HCT116 (cell line): ENCODE measurements around the gene PET117.
"Not testable (repeated sequence)": the region's sequence is repeated elsewhere in the genome, so short reads cannot be mapped to it uniquely, and the experiment has no call there.

ENCODE experiments used
- CBX3 ChIP-seq: IDR thresholded peaks from 2 replicates; pipeline ENCODE4 v1.6.1; 2012; ENCODE audit warnings: low read depth
- CTCF ChIP-seq, 3 experiments: fragments of 200-600 bp in 1 of 3; sonication (generic) in 1 of 3; IDR thresholded peaks in 2 of 3; conservative IDR thresholded peaks in 1 of 3; 2 replicates each; pipeline ENCODE4 v1.5.1; 2012 to 2017; ENCODE audit warnings: low read depth in 2 of 3, low read length in 2 of 3, antibody characterized with exemption in 1 of 3, borderline replicate concordance in 1 of 3, control low read depth in 1 of 3, mild to moderate bottlenecking in 1 of 3, mixed read lengths in 1 of 3, mixed run types in 1 of 3, moderate library complexity in 1 of 3; ENCODE audit not compliant: insufficient read depth in 1 of 3
- EZH2 ChIP-seq: fragments of 200-600 bp; sonication (generic); IDR thresholded peaks from 2 replicates; pipeline ENCODE4 v1.6.1; 2017; ENCODE audit warnings: antibody characterized with exemption, mixed run types
- EZH2phosphoT487 ChIP-seq: fragments of 200-600 bp; IDR thresholded peaks from 2 replicates; pipeline ENCODE4 v1.6.1; 2018; ENCODE audit warnings: antibody characterized with exemption, borderline replicate concordance
- MAX ChIP-seq: IDR thresholded peaks from 2 replicates; pipeline ENCODE4 v1.6.1; 2012
- POLR2A ChIP-seq: IDR thresholded peaks from 2 replicates; pipeline ENCODE4 v1.7.0; 2011; ENCODE audit warnings: borderline replicate concordance; ENCODE audit not compliant: insufficient read depth, insufficient read length; ENCODE audit errors: extremely low read depth
- POLR2AphosphoS5 ChIP-seq: IDR thresholded peaks from 2 replicates; pipeline ENCODE4 v1.6.1; 2011; ENCODE audit warnings: mild to moderate bottlenecking, low read depth, low read length, moderate library complexity
- YY1 ChIP-seq: IDR thresholded peaks from 2 replicates; pipeline ENCODE4 v1.6.1; 2011; ENCODE audit warnings: low read length, low read depth, moderate library complexity, mild to moderate bottlenecking; ENCODE audit not compliant: insufficient replicate concordance; ENCODE audit errors: extremely low read depth
- TF ChIP-seq, protein P1 (sequence below): IDR thresholded peaks from 2 replicates; pipeline ENCODE4 v1.6.1; 2012; ENCODE audit warnings: low read depth

DNA sequence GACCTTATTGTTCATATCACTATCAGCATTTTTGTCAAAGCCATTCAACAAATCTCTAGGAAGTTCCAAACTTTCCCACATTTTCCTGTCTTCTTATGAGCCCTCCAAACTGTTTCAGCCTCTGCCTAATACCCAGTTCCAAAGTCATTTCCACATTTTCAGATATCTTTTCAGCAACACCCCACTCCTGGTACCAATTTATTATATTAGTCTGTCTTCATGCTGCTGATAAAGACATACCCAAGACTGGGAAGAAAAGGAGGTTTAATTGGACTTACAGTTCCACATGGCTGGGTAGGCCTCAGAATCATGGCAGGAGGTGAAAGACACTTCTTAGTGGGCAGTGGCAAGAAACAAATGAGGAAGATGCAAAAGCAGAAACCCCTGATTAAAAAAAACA lies 42.7 kb downstream of the PET117 start:
- TF ChIP-seq POLR2AphosphoS5; EZH2; CTCF (IDR thresholded peaks at IDR 0.05 in 2 of 3, conservative IDR thresholded peaks at IDR 0.05 in 1 of 3; ENCODE audit: borderline replicate concordance in 1 of 3, insufficient read depth in 1 of 3, low read depth in 2 of 3, low read length in 2 of 3); YY1; CBX3; MAX; POLR2A; EZH2phosphoT487: not testable (repeated sequence)
- TF ChIP-seq, protein P1, sequence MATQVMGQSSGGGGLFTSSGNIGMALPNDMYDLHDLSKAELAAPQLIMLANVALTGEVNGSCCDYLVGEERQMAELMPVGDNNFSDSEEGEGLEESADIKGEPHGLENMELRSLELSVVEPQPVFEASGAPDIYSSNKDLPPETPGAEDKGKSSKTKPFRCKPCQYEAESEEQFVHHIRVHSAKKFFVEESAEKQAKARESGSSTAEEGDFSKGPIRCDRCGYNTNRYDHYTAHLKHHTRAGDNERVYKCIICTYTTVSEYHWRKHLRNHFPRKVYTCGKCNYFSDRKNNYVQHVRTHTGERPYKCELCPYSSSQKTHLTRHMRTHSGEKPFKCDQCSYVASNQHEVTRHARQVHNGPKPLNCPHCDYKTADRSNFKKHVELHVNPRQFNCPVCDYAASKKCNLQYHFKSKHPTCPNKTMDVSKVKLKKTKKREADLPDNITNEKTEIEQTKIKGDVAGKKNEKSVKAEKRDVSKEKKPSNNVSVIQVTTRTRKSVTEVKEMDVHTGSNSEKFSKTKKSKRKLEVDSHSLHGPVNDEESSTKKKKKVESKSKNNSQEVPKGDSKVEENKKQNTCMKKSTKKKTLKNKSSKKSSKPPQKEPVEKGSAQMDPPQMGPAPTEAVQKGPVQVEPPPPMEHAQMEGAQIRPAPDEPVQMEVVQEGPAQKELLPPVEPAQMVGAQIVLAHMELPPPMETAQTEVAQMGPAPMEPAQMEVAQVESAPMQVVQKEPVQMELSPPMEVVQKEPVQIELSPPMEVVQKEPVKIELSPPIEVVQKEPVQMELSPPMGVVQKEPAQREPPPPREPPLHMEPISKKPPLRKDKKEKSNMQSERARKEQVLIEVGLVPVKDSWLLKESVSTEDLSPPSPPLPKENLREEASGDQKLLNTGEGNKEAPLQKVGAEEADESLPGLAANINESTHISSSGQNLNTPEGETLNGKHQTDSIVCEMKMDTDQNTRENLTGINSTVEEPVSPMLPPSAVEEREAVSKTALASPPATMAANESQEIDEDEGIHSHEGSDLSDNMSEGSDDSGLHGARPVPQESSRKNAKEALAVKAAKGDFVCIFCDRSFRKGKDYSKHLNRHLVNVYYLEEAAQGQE, result not testable (repeated sequence)
